Left lung (tissue), 10 donors: ENCODE results near the gene LRRC55. TPM values are rescaled to one million over a fixed set of nuclear protein-coding genes. Genes with fewer than 3 reads are reported as not detected.

Experiments used
- ATAC-seq: fragments of 200-7000 bp; cut with Tn5 transposase; one replicate; pipeline ENCODE4 v1.9.1; 2020; ENCODE audit warnings: moderate library complexity
- DNase-seq, 4 donors: peaks; one replicate each; pipeline ENCODE4 v3.0.0-alpha.2; 2013 to 2020
- H3K27ac ChIP-seq, 2 donors: fragments of 200-600 bp; sonication (generic) in 1 of 2; one replicate each; pipeline versions ENCODE4 v1.5.0 to v1.8.0; 2020 to 2021
- H3K27me3 ChIP-seq, 2 donors: fragments of 200-600 bp; sonication (generic) in 1 of 2; one replicate each; pipeline versions ENCODE4 v1.5.0 to v1.8.0; 2020 to 2021
- H3K36me3 ChIP-seq, 2 donors: fragments of 200-600 bp; sonication (generic) in 1 of 2; one replicate each; pipeline versions ENCODE4 v1.5.0 to v1.8.0; 2020 to 2021
- H3K4me1 ChIP-seq, 2 donors: fragments of 200-600 bp; one replicate each; pipeline ENCODE4 v1.8.0; 2021
- H3K4me3 ChIP-seq, 2 donors: fragments of 200-600 bp; sonication (generic) in 1 of 2; one replicate each; pipeline versions ENCODE4 v1.5.0 to v1.8.0; 2020 to 2021; ENCODE audit warnings: mild to moderate bottlenecking in 1 of 2
- H3K9me3 ChIP-seq, 2 donors: fragments of 200-600 bp; sonication (generic) in 1 of 2; one replicate each; pipeline versions ENCODE4 v1.5.0 to v1.8.0; 2020 to 2021
- CTCF ChIP-seq, 2 donors: fragments of 200-600 bp; sonication (generic) in 1 of 2; IDR thresholded peaks; one replicate each; pipeline versions ENCODE4 v1.5.0 to v1.8.0; 2021; ENCODE audit warnings: antibody characterized with exemption in 2 of 2
- intact Hi-C, 2 donors: fragments of 100-400 bp; cut with DNase I; formaldehyde crosslinking; loops; one replicate each; pipeline versions ENCODE4 v1.11.2 to v1.14.2; 2022
- polyA plus RNA-seq, 6 donors: library from polyadenylated mRNA; unstranded; fragments of 120-200 nt; gene quantifications; one replicate each; pipeline ENCODE4 v1.2.1, GENCODE V29; 2013; ENCODE audit not compliant: insufficient read length in 6 of 6
- total RNA-seq, 2 donors: library from RNA; stranded (reverse); fragmentation: NEBNext Ultra II Directional; extraction: Animal tissue kit (Norgen Biotek cat#: 25700); gene quantifications; one replicate each; pipeline ENCODE4 v1.2.1, GENCODE V29; 2021
- donor health status: DM: no; HTN: yes; CAD: no.
- donor health status: DM: no; HTN: no; CAD: no.

The LRRC55 gene
- total and polyA plus RNA-seq, 8 donors: 0.05 to 3.9 (median 2.8) TPM

GRCh38 chr11:57235761-57236703 lies 54.3 kb downstream of the LRRC55 start:
- Histone ChIP-seq H3K36me3 (no peaks in the 10 kb centered on the region), H3K4me1 (no peaks in the 10 kb centered on the region), H3K9me3 (no peaks in the 10 kb centered on the region), H3K27ac (peak overlapping the region; percentile 3 to 25), H3K4me3 (peak overlapping the region; percentile 3 to 14), H3K27me3 (peaks cover 0 to 77% of the 10 kb centered on the region in 2 donors)
- intact Hi-C loops: no loop called here
- ATAC-seq: no peak
- DNase-seq: no peak
- no peak for TF ChIP-seq CTCF (IDR thresholded peaks at IDR 0.05)

- DNase-seq (no peak), ATAC-seq (no peak)
- H3K27me3 ChIP-seq: peaks cover 0 to 64% of the 10 kb centered on the region in 2 donors
- no peaks in the 10 kb centered on the region for H3K36me3 ChIP-seq
- H3K27ac ChIP-seq: peak within 1 kb of the TSS; percentile 3 to 25
- TF ChIP-seq CTCF (IDR thresholded peaks at IDR 0.05): no peak
- no peaks in the 10 kb centered on the region for H3K9me3 ChIP-seq
- no peaks in the 10 kb centered on the region for H3K4me1 ChIP-seq
- H3K4me3 ChIP-seq: peak within 1 kb of the TSS; percentile 3 to 14
- intact Hi-C loops: no loop called here
These were observed 55.5 kb downstream of the LRRC55 start, which contains the start of gene APLNR for GRCh38 chr11:57237204-57237681. Gene APLNR, minus strand, starts transcription at chr11:57237250. Its CDS starts 246 bp downstream, at chr11:57237004.

- TF ChIP-seq CTCF (IDR thresholded peaks at IDR 0.05): no peak
- no peak overlapping the region for H3K4me3 ChIP-seq
- peaks cover 0 to 45% of the 10 kb centered on the region in 2 donors for H3K27me3 ChIP-seq
- no peak for ATAC-seq
- no peaks in the 10 kb centered on the region for H3K36me3 ChIP-seq
- DNase-seq: no peak
- H3K27ac ChIP-seq: no peak overlapping the region
- no peaks in the 10 kb centered on the region for H3K4me1 ChIP-seq
- no peaks in the 10 kb centered on the region for H3K9me3 ChIP-seq
- intact Hi-C loops: no loop called here
These were observed 57.6 kb downstream of the LRRC55 start for GRCh38 chr11:57239348-57239747.

GRCh38 chr11:57240007-57240406 lies 58.3 kb downstream of the LRRC55 start:
- ATAC-seq: no peak
- no peaks in the 10 kb centered on the region for H3K4me1 ChIP-seq
- no peak for DNase-seq
- intact Hi-C loops: no loop called here
- no peak overlapping the region for H3K4me3 ChIP-seq
- no peaks in the 10 kb centered on the region for H3K36me3 ChIP-seq
- peaks cover 0 to 38% of the 10 kb centered on the region in 2 donors for H3K27me3 ChIP-seq
- H3K27ac ChIP-seq: no peak overlapping the region
- H3K9me3 ChIP-seq: no peaks in the 10 kb centered on the region
- no peak for TF ChIP-seq CTCF (IDR thresholded peaks at IDR 0.05)

DNA sequence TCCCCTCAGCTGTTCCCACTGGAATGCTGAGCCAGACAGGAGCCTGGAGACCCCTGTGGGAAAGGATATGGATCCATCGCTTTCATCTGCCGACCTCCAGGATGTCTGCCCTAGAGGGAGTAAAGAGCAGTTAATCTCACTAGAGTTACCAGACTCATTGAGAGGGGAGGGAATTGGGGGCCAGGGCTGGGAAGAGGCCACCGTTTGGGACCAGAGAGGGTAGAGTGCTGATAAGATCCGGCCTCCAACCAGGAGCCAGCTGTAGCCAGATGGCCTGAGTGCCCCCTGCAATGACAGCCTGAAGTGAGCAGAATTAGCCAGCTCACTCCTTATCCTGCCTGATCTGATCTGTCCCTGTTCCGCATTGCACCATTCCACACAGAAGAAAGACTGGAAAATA lies 59.0 kb downstream of the LRRC55 start:
- Histone ChIP-seq H3K36me3 (no peaks in the 10 kb centered on the region), H3K27me3 (peaks cover 0 to 32% of the 10 kb centered on the region in 2 donors), H3K27ac (no peak overlapping the region), H3K4me3 (no peak overlapping the region), H3K4me1 (no peaks in the 10 kb centered on the region), H3K9me3 (no peaks in the 10 kb centered on the region)
- ATAC-seq (no peak), DNase-seq (no peak)
- intact Hi-C loops: no loop called here
- TF ChIP-seq CTCF (IDR thresholded peaks at IDR 0.05): no peak
